Mucosa of descending colon (tissue), 3 donors: Measurements from ENCODE around the gene GGPS1. TPM values are rescaled to one million over a fixed set of nuclear protein-coding genes. Genes with fewer than 3 reads are reported as not detected.

Source experiments
- ATAC-seq: fragments of 200-7000 bp; cut with Tn5 transposase; one replicate; pipeline ENCODE4 v1.9.1; 2020; ENCODE audit warnings: mild to moderate bottlenecking, moderate library complexity
- DNase-seq, 3 donors: peaks; one replicate each; pipeline ENCODE4 v3.0.0-alpha.2; 2020
- H3K36me3 ChIP-seq: fragments of 200-600 bp; one replicate; pipeline ENCODE4 v1.8.0; 2021; ENCODE audit warnings: low read depth, mild to moderate bottlenecking
- H3K4me1 ChIP-seq: fragments of 200-600 bp; one replicate; pipeline ENCODE4 v1.8.0; 2021; ENCODE audit warnings: low read depth, mild to moderate bottlenecking
- H3K4me3 ChIP-seq: fragments of 200-600 bp; one replicate; pipeline ENCODE4 v1.8.0; 2021; ENCODE audit warnings: mild to moderate bottlenecking
- H3K9me3 ChIP-seq: fragments of 200-600 bp; one replicate; pipeline ENCODE4 v1.8.0; 2021; ENCODE audit warnings: mild to moderate bottlenecking
- intact Hi-C, 2 donors: fragments of 100-400 bp; cut with DNase I in 1 of 2; cut with micrococcal nuclease in 1 of 2; formaldehyde crosslinking; loops; one replicate each; pipeline versions ENCODE4 v1.11.0 to v1.11.1; 2022; cut with DNase I, micrococcal nuclease
- total RNA-seq, 3 donors: library from RNA; stranded (reverse); fragmentation: NEBNext Ultra II Directional in 2 of 3; extraction: Animal tissue kit (Norgen Biotek cat#: 25700) in 2 of 3; gene quantifications; one replicate each; pipeline versions ENCODE4 v1.2.1 to v1.2.4, GENCODE V29; 2021 to 2023
- TF ChIP-seq, protein P1 (sequence below): fragments of 200-600 bp; IDR thresholded peaks from one replicate; pipeline ENCODE4 v1.8.0; 2022; ENCODE audit warnings: antibody characterized with exemption, mild to moderate bottlenecking
- donor health status: DM: no; HTN: no; CAD: no; lungs with moderate emphysema.
- donor health status: DM: no; HTN: no; CAD: no.
- donor health status: DM: no; HTN: yes; CAD: no.

The GGPS1 gene
- total RNA-seq, 3 donors from 2014 or later, result 26.4 to 40.8 (median 34.1) TPM

DNA sequence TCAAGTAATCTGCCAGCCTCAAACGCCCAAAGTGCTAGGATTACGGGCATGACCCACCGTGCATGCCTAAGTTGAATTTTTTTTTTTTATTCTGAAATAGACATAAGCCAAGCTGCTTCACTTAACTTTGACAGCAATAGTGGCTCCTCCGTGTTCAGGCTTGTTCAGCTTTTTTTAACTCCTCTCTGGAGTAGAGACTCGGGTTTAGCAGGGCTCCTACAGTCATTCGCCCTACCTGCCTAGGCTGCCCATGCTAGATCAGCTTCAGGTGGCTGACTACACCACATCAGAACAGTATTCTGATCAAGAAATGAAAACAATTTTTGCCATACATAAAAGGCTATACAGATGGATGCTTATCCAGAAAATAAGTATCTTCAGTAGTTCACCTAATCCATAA lies 15.1 kb upstream of the GGPS1 start:
- Histone ChIP-seq H3K9me3 (no peaks in the 10 kb centered on the region), H3K4me3 (no peak overlapping the region), H3K4me1 (peaks cover 24% of the 10 kb centered on the region), H3K36me3 (no peaks in the 10 kb centered on the region)
- DNase-seq, result no peak
- intact Hi-C loops, result loop anchor here in 1 of 2 donors (10.0 kb wide), 1 partner anchor 58 kb away; no protein-coding TSS in a partner anchor
- no peak for ATAC-seq
- TF ChIP-seq, protein P1, sequence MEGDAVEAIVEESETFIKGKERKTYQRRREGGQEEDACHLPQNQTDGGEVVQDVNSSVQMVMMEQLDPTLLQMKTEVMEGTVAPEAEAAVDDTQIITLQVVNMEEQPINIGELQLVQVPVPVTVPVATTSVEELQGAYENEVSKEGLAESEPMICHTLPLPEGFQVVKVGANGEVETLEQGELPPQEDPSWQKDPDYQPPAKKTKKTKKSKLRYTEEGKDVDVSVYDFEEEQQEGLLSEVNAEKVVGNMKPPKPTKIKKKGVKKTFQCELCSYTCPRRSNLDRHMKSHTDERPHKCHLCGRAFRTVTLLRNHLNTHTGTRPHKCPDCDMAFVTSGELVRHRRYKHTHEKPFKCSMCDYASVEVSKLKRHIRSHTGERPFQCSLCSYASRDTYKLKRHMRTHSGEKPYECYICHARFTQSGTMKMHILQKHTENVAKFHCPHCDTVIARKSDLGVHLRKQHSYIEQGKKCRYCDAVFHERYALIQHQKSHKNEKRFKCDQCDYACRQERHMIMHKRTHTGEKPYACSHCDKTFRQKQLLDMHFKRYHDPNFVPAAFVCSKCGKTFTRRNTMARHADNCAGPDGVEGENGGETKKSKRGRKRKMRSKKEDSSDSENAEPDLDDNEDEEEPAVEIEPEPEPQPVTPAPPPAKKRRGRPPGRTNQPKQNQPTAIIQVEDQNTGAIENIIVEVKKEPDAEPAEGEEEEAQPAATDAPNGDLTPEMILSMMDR, result no peak

DNA sequence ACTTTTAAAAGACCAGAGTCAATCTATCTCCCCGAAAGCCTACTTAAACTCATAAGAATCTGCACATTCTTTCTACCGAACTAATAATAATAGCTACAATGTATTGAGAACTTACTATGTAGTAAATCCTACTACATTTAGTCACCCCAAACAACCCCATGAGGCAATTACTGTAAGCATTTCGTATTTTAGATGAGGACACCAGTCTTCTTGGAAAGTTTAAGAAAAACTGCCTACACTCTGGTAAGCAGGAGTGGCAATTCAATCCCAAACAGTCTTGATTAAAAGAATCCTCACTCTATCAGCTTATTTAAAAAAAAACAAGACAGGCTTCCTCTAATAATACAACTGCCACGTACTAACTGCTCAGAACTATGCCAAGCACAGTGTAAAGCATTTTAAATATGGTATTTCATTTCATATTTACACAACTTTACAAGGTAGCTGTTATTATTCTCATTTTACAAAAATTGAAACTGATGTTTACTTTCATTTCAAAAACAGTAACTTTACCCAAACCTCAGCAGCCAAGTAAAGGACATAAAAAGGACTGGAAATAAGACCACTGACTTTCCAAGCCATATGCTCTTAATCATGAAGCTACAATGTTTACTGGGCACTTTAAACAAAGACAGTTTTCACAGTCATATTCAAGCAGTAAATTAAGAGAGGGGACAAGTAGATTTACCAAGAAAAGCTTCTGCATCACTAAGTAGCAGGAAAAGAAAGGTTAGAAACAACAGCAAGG lies 14.3 kb upstream of the GGPS1 start:
- ATAC-seq (no peak), DNase-seq (no peak)
- H3K4me3 ChIP-seq, result no peak overlapping the region
- H3K9me3 ChIP-seq, result no peaks in the 10 kb centered on the region
- H3K4me1 ChIP-seq, result peaks cover 24% of the 10 kb centered on the region
- H3K36me3 ChIP-seq, result no peaks in the 10 kb centered on the region
- intact Hi-C loops, result loop anchor here in 1 of 2 donors (10.0 kb wide), 1 partner anchor 59 kb away; no protein-coding TSS in a partner anchor
- TF ChIP-seq, protein P1, result no peak

DNA sequence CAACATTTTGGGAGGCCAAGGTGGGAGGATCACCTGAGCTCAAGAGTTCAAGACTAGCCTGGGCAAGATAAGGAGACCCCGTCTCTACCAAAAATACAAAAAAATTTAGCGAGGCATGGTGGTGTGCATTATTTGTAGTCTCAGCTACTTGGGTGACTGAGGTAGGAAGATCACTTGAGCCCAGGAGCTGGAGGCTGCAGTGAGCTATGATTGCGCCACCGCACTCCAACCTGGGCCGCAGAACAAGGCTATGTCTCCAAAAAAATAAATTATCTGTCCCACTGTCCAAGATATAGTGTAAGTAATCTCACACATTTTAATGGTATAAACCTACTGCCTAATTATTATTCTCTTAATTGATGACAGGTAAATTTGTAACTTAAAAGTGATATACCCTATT lies 13.2 kb upstream of the GGPS1 start:
- H3K4me1 ChIP-seq, result peaks cover 24% of the 10 kb centered on the region
- TF ChIP-seq, protein P1, result no peak
- H3K9me3 ChIP-seq, result no peaks in the 10 kb centered on the region
- no peak for DNase-seq
- no peak for ATAC-seq
- intact Hi-C loops, result loop anchor here in 1 of 2 donors (10.0 kb wide), 1 partner anchor 60 kb away; no protein-coding TSS in a partner anchor
- no peak overlapping the region for H3K4me3 ChIP-seq
- H3K36me3 ChIP-seq, result no peaks in the 10 kb centered on the region

DNA sequence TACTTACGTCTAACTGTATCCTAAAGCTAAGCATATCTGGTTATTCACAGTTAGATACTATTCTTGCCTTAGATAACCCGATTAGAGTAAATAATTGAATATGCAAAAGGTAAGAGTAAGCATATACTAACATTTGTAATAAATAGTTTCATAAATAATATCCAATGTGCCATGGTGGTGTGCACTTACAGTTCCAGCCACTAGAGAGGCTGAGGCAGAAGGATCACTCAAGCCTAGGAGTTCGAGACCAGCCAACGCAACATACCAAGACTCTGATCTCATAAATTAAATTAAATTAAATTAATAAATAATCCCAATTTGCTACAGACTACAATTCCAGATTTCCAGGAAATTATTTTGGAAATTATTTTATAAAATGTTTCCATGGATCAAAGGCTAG lies 12.6 kb upstream of the GGPS1 start:
- TF ChIP-seq, protein P1, result no peak
- no peak for ATAC-seq
- intact Hi-C loops, result loop anchor here in 1 of 2 donors (10.0 kb wide), 1 partner anchor 61 kb away; no protein-coding TSS in a partner anchor

DNA sequence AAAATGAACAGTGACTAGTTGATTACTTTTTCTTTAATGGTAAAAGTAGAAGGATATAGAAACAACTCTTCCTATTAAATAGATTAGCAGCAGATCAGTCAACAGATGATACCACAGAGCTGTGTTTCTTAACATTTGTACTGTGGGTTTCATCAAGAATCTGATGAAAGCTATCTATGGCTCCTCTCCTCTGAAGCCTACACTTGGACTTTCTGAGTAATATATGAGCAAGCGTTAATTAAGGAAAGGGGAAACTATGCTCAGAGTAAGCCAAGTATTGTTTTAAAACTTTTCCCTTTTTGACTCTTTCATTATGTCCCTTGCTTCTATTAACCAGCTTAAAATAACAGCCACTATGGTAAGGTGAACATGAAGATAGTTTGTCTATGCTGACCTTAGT lies 11.2 kb upstream of the GGPS1 start:
- TF ChIP-seq, protein P1, result no peak
- intact Hi-C loops, result loop anchor here in 1 of 2 donors (10.0 kb wide), 1 partner anchor 62 kb away; no protein-coding TSS in a partner anchor
- no peaks in the 10 kb centered on the region for H3K9me3 ChIP-seq
- peaks cover 20% of the 10 kb centered on the region for H3K4me1 ChIP-seq
- ATAC-seq (no peak), DNase-seq (no peak)
- H3K36me3 ChIP-seq, result no peaks in the 10 kb centered on the region
- H3K4me3 ChIP-seq, result no peak overlapping the region

More for the DNA sequence above, 12.6 kb upstream of the GGPS1 start:
- no peak for DNase-seq
- H3K4me3 ChIP-seq, result no peak overlapping the region
- H3K9me3 ChIP-seq, result no peaks in the 10 kb centered on the region
- H3K4me1 ChIP-seq, result peaks cover 26% of the 10 kb centered on the region
- H3K36me3 ChIP-seq, result no peaks in the 10 kb centered on the region
